WTC11 (cell line): Measurements from ENCODE around the gene HLA-DMA. TPM values are rescaled to one million over a fixed set of nuclear protein-coding genes. Genes with fewer than 3 reads are reported as not detected.

Experiments
- ATAC-seq: fragments of 200-7000 bp; cut with Tn5 transposase; 2 replicates; pipeline ENCODE4 v1.10.0; 2021; ENCODE audit warnings: mild to moderate bottlenecking, moderate library complexity
- CTCF ChIA-PET: fragments of 300-600 bp; sonication (Branson Sonifier 250); formaldehyde crosslinking; loops from one replicate; lab custom pipeline; 2021; ENCODE audit warnings: antibody characterized with exemption; lab: Charles Lee
- POLR2A ChIA-PET: fragments of 350-600 bp; sonication (Branson Sonifier 250); formaldehyde crosslinking; loops from one replicate; lab custom pipeline; 2021; ENCODE audit warnings: antibody characterized with exemption; lab: Charles Lee
- DNase-seq: peaks from one replicate; pipeline ENCODE4 v3.0.0; 2021; ENCODE audit warnings: low spot score
- H3K27ac Mint-ChIP-seq: 2 replicates; pipeline ENCODE4 v1.8.0; 2021; ENCODE audit warnings: mixed read lengths
- H3K27me3 Mint-ChIP-seq: 2 replicates; pipeline ENCODE4 v1.8.0; 2021; ENCODE audit warnings: low read depth, mild to moderate bottlenecking, moderate library complexity, mixed read lengths
- H3K36me3 Mint-ChIP-seq: 2 replicates; pipeline ENCODE4 v1.8.0; 2021; ENCODE audit warnings: mixed read lengths
- H3K4me1 Mint-ChIP-seq: 2 replicates; pipeline ENCODE4 v1.8.0; 2022; ENCODE audit warnings: mixed read lengths
- H3K4me3 Mint-ChIP-seq: 2 replicates; pipeline ENCODE4 v1.8.0; 2021; ENCODE audit warnings: mild to moderate bottlenecking, moderate library complexity, mixed read lengths
- H3K9me3 Mint-ChIP-seq: 2 replicates; pipeline ENCODE4 v1.8.0; 2021; ENCODE audit warnings: mixed read lengths
- ATF1 ChIP-seq: sonication (generic); formaldehyde crosslinking; IDR thresholded peaks from 2 replicates; pipeline ENCODE4 v1.8.1; 2023; ENCODE audit warnings: mild to moderate bottlenecking, moderate library complexity, missing genetic modification reagents
- CREB1 ChIP-seq: sonication (generic); formaldehyde crosslinking; IDR thresholded peaks from 2 replicates; pipeline ENCODE4 v1.8.0; 2023; ENCODE audit warnings: mild to moderate bottlenecking, missing genetic modification reagents
- ELF4 ChIP-seq: sonication (generic); formaldehyde crosslinking; IDR thresholded peaks from 2 replicates; pipeline ENCODE4 v1.8.1; 2022; ENCODE audit warnings: low read depth, mild to moderate bottlenecking, moderate library complexity, missing genetic modification reagents
- ESRRA ChIP-seq: sonication (generic); formaldehyde crosslinking; IDR thresholded peaks from 2 replicates; pipeline ENCODE4 v1.8.1; 2022; ENCODE audit warnings: mild to moderate bottlenecking, missing genetic modification reagents, borderline replicate concordance
- FOXK1 ChIP-seq: sonication (generic); formaldehyde crosslinking; IDR thresholded peaks from 2 replicates; pipeline ENCODE4 v1.8.0; 2022; ENCODE audit warnings: mild to moderate bottlenecking, moderate library complexity, missing genetic modification reagents
- FOXP1 ChIP-seq: sonication (generic); formaldehyde crosslinking; IDR thresholded peaks from 2 replicates; pipeline ENCODE4 v1.8.0; 2022; ENCODE audit warnings: missing genetic modification reagents, mild to moderate bottlenecking, moderate library complexity, borderline replicate concordance
- JAZF1 ChIP-seq: fragments of 250-450 bp; sonication (Bioruptor Pico); IDR thresholded peaks from 2 replicates; pipeline ENCODE4 v1.9.0; 2021; ENCODE audit warnings: moderate library complexity, mild to moderate bottlenecking, inconsistent platforms
- KAT7 ChIP-seq: sonication (generic); formaldehyde crosslinking; IDR thresholded peaks from 2 replicates; pipeline ENCODE4 v1.8.1; 2023; ENCODE audit warnings: missing genetic modification reagents, mild to moderate bottlenecking, borderline replicate concordance
- MAX ChIP-seq: sonication (generic); formaldehyde crosslinking; IDR thresholded peaks from 2 replicates; pipeline ENCODE4 v1.8.0; 2022; ENCODE audit warnings: mild to moderate bottlenecking, missing genetic modification reagents
- OVOL2 ChIP-seq: fragments of 250-450 bp; sonication (Bioruptor Pico); IDR thresholded peaks from 2 replicates; pipeline ENCODE4 v1.9.0; 2021; ENCODE audit warnings: mild to moderate bottlenecking, borderline replicate concordance
- PRRX2 ChIP-seq: fragments of 250-450 bp; sonication (Bioruptor Pico); IDR thresholded peaks from 2 replicates; pipeline ENCODE4 v1.8.0; 2021; ENCODE audit warnings: mild to moderate bottlenecking
- RELA ChIP-seq: sonication (generic); formaldehyde crosslinking; IDR thresholded peaks from 2 replicates; pipeline ENCODE4 v1.8.1; 2022; ENCODE audit warnings: missing genetic modification reagents, mild to moderate bottlenecking, borderline replicate concordance
- SMAD3 ChIP-seq: sonication (generic); formaldehyde crosslinking; IDR thresholded peaks from 2 replicates; pipeline ENCODE4 v1.8.0; 2022; ENCODE audit warnings: missing genetic modification reagents, mild to moderate bottlenecking, borderline replicate concordance
- SOX15 ChIP-seq: fragments of 250-450 bp; sonication (Bioruptor Pico); IDR thresholded peaks from 2 replicates; pipeline ENCODE4 v1.9.0; 2021; ENCODE audit warnings: mild to moderate bottlenecking
- SP1 ChIP-seq: sonication (generic); formaldehyde crosslinking; conservative IDR thresholded peaks from 2 replicates; pipeline ENCODE4 v1.8.1; 2022; ENCODE audit warnings: missing genetic modification reagents
- TCF7 ChIP-seq: sonication (generic); formaldehyde crosslinking; IDR thresholded peaks from 2 replicates; pipeline ENCODE4 v1.8.0; 2022; ENCODE audit warnings: mild to moderate bottlenecking, low read depth, missing genetic modification reagents, moderate library complexity
- ZNF138 ChIP-seq: sonication (generic); formaldehyde crosslinking; conservative IDR thresholded peaks from 2 replicates; pipeline ENCODE4 v1.8.1; 2022; ENCODE audit warnings: mild to moderate bottlenecking, moderate library complexity, missing genetic modification reagents
- ZNF263 ChIP-seq: sonication (generic); formaldehyde crosslinking; IDR thresholded peaks from 2 replicates; pipeline ENCODE4 v1.8.1; 2022; ENCODE audit warnings: low read depth, mild to moderate bottlenecking, moderate library complexity, missing genetic modification reagents
- ZNF671 ChIP-seq: fragments of 250-450 bp; sonication (Bioruptor Pico); IDR thresholded peaks from 2 replicates; pipeline ENCODE4 v1.8.0; 2021; ENCODE audit warnings: mild to moderate bottlenecking
- total RNA-seq: library from RNA; stranded (reverse); gene quantifications from 3 replicates; pipeline ENCODE4 v1.2.3, GENCODE V29; 2021
- TF ChIP-seq, protein P1 (sequence below): sonication (generic); formaldehyde crosslinking; IDR thresholded peaks from 2 replicates; pipeline ENCODE4 v1.8.1; 2023; ENCODE audit warnings: mild to moderate bottlenecking, missing genetic modification reagents
- TF ChIP-seq, protein P2 (sequence below): sonication (generic); formaldehyde crosslinking; IDR thresholded peaks from 2 replicates; pipeline ENCODE4 v1.8.1; 2023; ENCODE audit warnings: mild to moderate bottlenecking, moderate library complexity, missing genetic modification reagents

The HLA-DMA gene
- total RNA-seq, 1 experiment from 2014 or later = 6.6 TPM

- no peak for TF ChIP-seq ZNF671 (CRISPR knock-in tag)
These were observed 6.0 kb downstream of the HLA-DMA start (continued) for GRCh38 chr6:32946893-32947292.

- no peak overlapping the region for H3K27ac Mint-ChIP-seq
- no peak overlapping the region for H3K4me3 Mint-ChIP-seq
- TF ChIP-seq ZNF671 (CRISPR knock-in tag) (no peak), ELF4 (no peak), ZNF263 (CRISPR knock-in tag) (no peak)
- H3K36me3 Mint-ChIP-seq = no peaks in the 10 kb centered on the region
- POLR2A ChIA-PET = no interaction called here
- no peaks in the 10 kb centered on the region for H3K27me3 Mint-ChIP-seq
- ATAC-seq (no peak), DNase-seq (no peak)
- CTCF ChIA-PET = no interaction called here
- peaks cover 14% of the 10 kb centered on the region for H3K4me1 Mint-ChIP-seq
- H3K9me3 Mint-ChIP-seq = no peaks in the 10 kb centered on the region
These were observed 6.9 kb downstream of the HLA-DMA start for GRCh38 chr6:32945953-32946352.

- Mint-ChIP-seq H3K27ac (no peak overlapping the region), H3K27me3 (no peaks in the 10 kb centered on the region), H3K36me3 (no peaks in the 10 kb centered on the region), H3K4me1 (peaks cover 17% of the 10 kb centered on the region), H3K9me3 (no peaks in the 10 kb centered on the region), H3K4me3 (no peak overlapping the region)
- no peak for ATAC-seq
- POLR2A ChIA-PET = no interaction called here
- CTCF ChIA-PET = interaction anchor here (1.0 to 6.1 kb wide), 3 partner anchors 8 to 77 kb away, joined by 3 to 82 read pairs (median 8); partner anchors contain the start of gene HLA-DMA
- no peak for DNase-seq
- no peak for TF ChIP-seq MAX (CRISPR knock-in tag)
- no peak for TF ChIP-seq ZNF138
- no peak for TF ChIP-seq FOXK1
- no peak for TF ChIP-seq CREB1 (CRISPR knock-in tag)
- no peak for TF ChIP-seq TCF7 (CRISPR knock-in tag)
- TF ChIP-seq ELF4 = no peak
- no peak for TF ChIP-seq ATF1 (CRISPR knock-in tag)
- TF ChIP-seq JAZF1 (CRISPR knock-in tag) = no peak
- no peak for TF ChIP-seq RELA (CRISPR knock-in tag)
- TF ChIP-seq KAT7 (CRISPR knock-in tag) = no peak
- no peak for TF ChIP-seq SMAD3 (CRISPR knock-in tag)
- TF ChIP-seq SP1 = no peak
- TF ChIP-seq, protein P1, sequence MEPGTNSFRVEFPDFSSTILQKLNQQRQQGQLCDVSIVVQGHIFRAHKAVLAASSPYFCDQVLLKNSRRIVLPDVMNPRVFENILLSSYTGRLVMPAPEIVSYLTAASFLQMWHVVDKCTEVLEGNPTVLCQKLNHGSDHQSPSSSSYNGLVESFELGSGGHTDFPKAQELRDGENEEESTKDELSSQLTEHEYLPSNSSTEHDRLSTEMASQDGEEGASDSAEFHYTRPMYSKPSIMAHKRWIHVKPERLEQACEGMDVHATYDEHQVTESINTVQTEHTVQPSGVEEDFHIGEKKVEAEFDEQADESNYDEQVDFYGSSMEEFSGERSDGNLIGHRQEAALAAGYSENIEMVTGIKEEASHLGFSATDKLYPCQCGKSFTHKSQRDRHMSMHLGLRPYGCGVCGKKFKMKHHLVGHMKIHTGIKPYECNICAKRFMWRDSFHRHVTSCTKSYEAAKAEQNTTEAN (CRISPR knock-in tag) = no peak
- no peak for TF ChIP-seq FOXP1 (CRISPR knock-in tag)
- no peak for TF ChIP-seq OVOL2 (CRISPR knock-in tag)
- TF ChIP-seq ESRRA = no peak
- no peak for TF ChIP-seq PRRX2 (CRISPR knock-in tag)
- no peak for TF ChIP-seq SOX15 (CRISPR knock-in tag)
- TF ChIP-seq, protein P2, sequence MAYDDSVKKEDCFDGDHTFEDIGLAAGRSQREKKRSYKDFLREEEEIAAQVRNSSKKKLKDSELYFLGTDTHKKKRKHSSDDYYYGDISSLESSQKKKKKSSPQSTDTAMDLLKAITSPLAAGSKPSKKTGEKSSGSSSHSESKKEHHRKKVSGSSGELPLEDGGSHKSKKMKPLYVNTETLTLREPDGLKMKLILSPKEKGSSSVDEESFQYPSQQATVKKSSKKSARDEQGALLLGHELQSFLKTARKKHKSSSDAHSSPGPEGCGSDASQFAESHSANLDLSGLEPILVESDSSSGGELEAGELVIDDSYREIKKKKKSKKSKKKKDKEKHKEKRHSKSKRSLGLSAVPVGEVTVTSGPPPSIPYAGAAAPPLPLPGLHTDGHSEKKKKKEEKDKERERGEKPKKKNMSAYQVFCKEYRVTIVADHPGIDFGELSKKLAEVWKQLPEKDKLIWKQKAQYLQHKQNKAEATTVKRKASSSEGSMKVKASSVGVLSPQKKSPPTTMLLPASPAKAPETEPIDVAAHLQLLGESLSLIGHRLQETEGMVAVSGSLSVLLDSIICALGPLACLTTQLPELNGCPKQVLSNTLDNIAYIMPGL (CRISPR knock-in tag) = no peak
These were observed 7.7 kb downstream of the HLA-DMA start for GRCh38 chr6:32945108-32945760.
